ENCODE measurements around the gene BATF2. TPM values are rescaled to one million over a fixed set of nuclear protein-coding genes. Genes with fewer than 3 reads are reported as not detected.
A peak's percentile ranks its signal among the peaks of the same experiment; 100 is the strongest.

BATF2 gene
- 0.69 TPM for polyA plus RNA-seq (2013, experiment 1 of 4)
- 0.92 TPM for polyA plus RNA-seq (2013, experiment 2 of 4)
- polyA plus RNA-seq (2013, experiment 3 of 4), result 0.53 TPM
- polyA plus RNA-seq (2013, experiment 4 of 4), result 0.89 TPM

GRCh38 chr11:64996710-64997380, at the start of gene BATF2:
Gene BATF2 (minus strand): TSS chr11:64996971. CDS start chr11:64996914, 57 bp downstream.
- Histone ChIP-seq H3K27ac (ENCODE audit: insufficient read depth, low read depth, low read length, poor library complexity, severe bottlenecking) (no peak within 1 kb of the TSS), H3K4me3 (ENCODE audit: insufficient read depth, low read depth, low read length) (no peak within 1 kb of the TSS), H3K4me1 (ENCODE audit: control insufficient read depth, insufficient read depth, low read length) (no peaks in the 10 kb centered on the region), H3K9me3 (ENCODE audit: control insufficient read depth, low read length) (no peaks in the 10 kb centered on the region), H3K27me3 (ENCODE audit: control insufficient read depth, insufficient read depth, low read length, poor library complexity, severe bottlenecking) (no peaks in the 10 kb centered on the region), H3K36me3 (ENCODE audit: control insufficient read depth, insufficient read depth, low read length) (no peaks in the 10 kb centered on the region)
- WGBS, 2 experiments, result 31% methylated on average over 9 of the region's 9 CpGs

GRCh38 chr11:65045728-65046127, 49.0 kb upstream of the BATF2 start:
- H3K4me3 ChIP-seq (ENCODE audit: insufficient read depth, low read depth, low read length), result no peak overlapping the region
- WGBS, 2 experiments, result 93% methylated on average over 7 of the region's 7 CpGs

GRCh38 chr11:65045061-65045460, 48.3 kb upstream of the BATF2 start:
- no peaks in the 10 kb centered on the region for H3K27me3 ChIP-seq (ENCODE audit: control insufficient read depth, insufficient read depth, low read length, poor library complexity, severe bottlenecking)
- peaks cover 4% of the 10 kb centered on the region for H3K36me3 ChIP-seq (ENCODE audit: control insufficient read depth, insufficient read depth, low read length)
- H3K4me1 ChIP-seq (ENCODE audit: control insufficient read depth, insufficient read depth, low read length), result no peaks in the 10 kb centered on the region
- H3K4me3 ChIP-seq (ENCODE audit: insufficient read depth, low read depth, low read length), result no peak overlapping the region
- no peak overlapping the region for H3K27ac ChIP-seq (ENCODE audit: insufficient read depth, low read depth, low read length, poor library complexity, severe bottlenecking)
- H3K9me3 ChIP-seq (ENCODE audit: control insufficient read depth, low read length), result no peaks in the 10 kb centered on the region
- 93 to 94% methylated on average over 5 of the region's 5 CpGs for WGBS, 2 experiments

More at GRCh38 chr11:65045728-65046127, 49.0 kb upstream of the BATF2 start:
- no peaks in the 10 kb centered on the region for H3K4me1 ChIP-seq (ENCODE audit: control insufficient read depth, insufficient read depth, low read length)
- no peaks in the 10 kb centered on the region for H3K27me3 ChIP-seq (ENCODE audit: control insufficient read depth, insufficient read depth, low read length, poor library complexity, severe bottlenecking)
- H3K27ac ChIP-seq (ENCODE audit: insufficient read depth, low read depth, low read length, poor library complexity, severe bottlenecking), result no peak overlapping the region
- no peaks in the 10 kb centered on the region for H3K9me3 ChIP-seq (ENCODE audit: control insufficient read depth, low read length)
- H3K36me3 ChIP-seq (ENCODE audit: control insufficient read depth, insufficient read depth, low read length), result peaks cover 4% of the 10 kb centered on the region

GRCh38 chr11:65043881-65044501, 47.2 kb upstream of the BATF2 start:
- Histone ChIP-seq H3K27ac (ENCODE audit: insufficient read depth, low read depth, low read length, poor library complexity, severe bottlenecking) (no peak overlapping the region), H3K27me3 (ENCODE audit: control insufficient read depth, insufficient read depth, low read length, poor library complexity, severe bottlenecking) (no peaks in the 10 kb centered on the region), H3K9me3 (ENCODE audit: control insufficient read depth, low read length) (no peaks in the 10 kb centered on the region), H3K4me1 (ENCODE audit: control insufficient read depth, insufficient read depth, low read length) (no peaks in the 10 kb centered on the region), H3K4me3 (ENCODE audit: insufficient read depth, low read depth, low read length) (no peak overlapping the region), H3K36me3 (ENCODE audit: control insufficient read depth, insufficient read depth, low read length) (peaks cover 4% of the 10 kb centered on the region)
- 95 to 97% methylated on average over 23 of the region's 23 CpGs for WGBS, 2 experiments

- H3K36me3 ChIP-seq (ENCODE audit: control insufficient read depth, insufficient read depth, low read length), result peaks cover 4% of the 10 kb centered on the region
- no peaks in the 10 kb centered on the region for H3K9me3 ChIP-seq (ENCODE audit: control insufficient read depth, low read length)
- no peak overlapping the region for H3K4me3 ChIP-seq (ENCODE audit: insufficient read depth, low read depth, low read length)
- no peaks in the 10 kb centered on the region for H3K27me3 ChIP-seq (ENCODE audit: control insufficient read depth, insufficient read depth, low read length, poor library complexity, severe bottlenecking)
- no peaks in the 10 kb centered on the region for H3K4me1 ChIP-seq (ENCODE audit: control insufficient read depth, insufficient read depth, low read length)
- no peak overlapping the region for H3K27ac ChIP-seq (ENCODE audit: insufficient read depth, low read depth, low read length, poor library complexity, severe bottlenecking)
- 92 to 96% methylated on average over 6 of the region's 6 CpGs for WGBS, 2 experiments
Observed at GRCh38 chr11:65042891-65043290, 46.1 kb upstream of the BATF2 start.

GRCh38 chr11:65040847-65041622, 44.3 kb upstream of the BATF2 start, which contains the start of gene SAC3D1:
Gene SAC3D1 (plus strand): TSS chr11:65041210. CDS start chr11:65041293, 83 bp downstream.
- H3K27me3 ChIP-seq (ENCODE audit: control insufficient read depth, insufficient read depth, low read length, poor library complexity, severe bottlenecking), result no peaks in the 10 kb centered on the region
- no peaks in the 10 kb centered on the region for H3K9me3 ChIP-seq (ENCODE audit: control insufficient read depth, low read length)
- H3K4me3 ChIP-seq (ENCODE audit: insufficient read depth, low read depth, low read length), result peak within 1 kb of the TSS; percentile 85
- H3K4me1 ChIP-seq (ENCODE audit: control insufficient read depth, insufficient read depth, low read length), result no peaks in the 10 kb centered on the region
- H3K27ac ChIP-seq (ENCODE audit: insufficient read depth, low read depth, low read length, poor library complexity, severe bottlenecking), result peak within 1 kb of the TSS; percentile 88
- 0% methylated on average over 91 of the region's 91 CpGs for WGBS, 2 experiments
- H3K36me3 ChIP-seq (ENCODE audit: control insufficient read depth, insufficient read depth, low read length), result peaks cover 7% of the 10 kb centered on the region

- peak overlapping the region; percentile 88 for H3K27ac ChIP-seq (ENCODE audit: insufficient read depth, low read depth, low read length, poor library complexity, severe bottlenecking)
- H3K27me3 ChIP-seq (ENCODE audit: control insufficient read depth, insufficient read depth, low read length, poor library complexity, severe bottlenecking), result no peaks in the 10 kb centered on the region
- no peaks in the 10 kb centered on the region for H3K9me3 ChIP-seq (ENCODE audit: control insufficient read depth, low read length)
- peaks cover 6% of the 10 kb centered on the region for H3K36me3 ChIP-seq (ENCODE audit: control insufficient read depth, insufficient read depth, low read length)
- peak overlapping the region; percentile 85 for H3K4me3 ChIP-seq (ENCODE audit: insufficient read depth, low read depth, low read length)
- H3K4me1 ChIP-seq (ENCODE audit: control insufficient read depth, insufficient read depth, low read length), result no peaks in the 10 kb centered on the region
- WGBS, 2 experiments, result 28 to 29% methylated on average over 7 of the region's 7 CpGs
Observed at GRCh38 chr11:65040520-65040846, 43.7 kb upstream of the BATF2 start.

GRCh38 chr11:65036931-65037330, 40.2 kb upstream of the BATF2 start:
- no peaks in the 10 kb centered on the region for H3K27me3 ChIP-seq (ENCODE audit: control insufficient read depth, insufficient read depth, low read length, poor library complexity, severe bottlenecking)
- no peak overlapping the region for H3K27ac ChIP-seq (ENCODE audit: insufficient read depth, low read depth, low read length, poor library complexity, severe bottlenecking)
- peaks cover 3% of the 10 kb centered on the region for H3K36me3 ChIP-seq (ENCODE audit: control insufficient read depth, insufficient read depth, low read length)
- 94 to 97% methylated on average over 6 of the region's 6 CpGs for WGBS, 2 experiments
- H3K9me3 ChIP-seq (ENCODE audit: control insufficient read depth, low read length), result no peaks in the 10 kb centered on the region
- no peak overlapping the region for H3K4me3 ChIP-seq (ENCODE audit: insufficient read depth, low read depth, low read length)
- H3K4me1 ChIP-seq (ENCODE audit: control insufficient read depth, insufficient read depth, low read length), result no peaks in the 10 kb centered on the region

GRCh38 chr11:65035579-65035978, 38.8 kb upstream of the BATF2 start:
- H3K4me3 ChIP-seq (ENCODE audit: insufficient read depth, low read depth, low read length), result no peak overlapping the region
- no peak overlapping the region for H3K27ac ChIP-seq (ENCODE audit: insufficient read depth, low read depth, low read length, poor library complexity, severe bottlenecking)
- H3K9me3 ChIP-seq (ENCODE audit: control insufficient read depth, low read length), result no peaks in the 10 kb centered on the region
- 93 to 94% methylated on average over 11 of the region's 11 CpGs for WGBS, 2 experiments
- H3K36me3 ChIP-seq (ENCODE audit: control insufficient read depth, insufficient read depth, low read length), result peaks cover 3% of the 10 kb centered on the region
- no peaks in the 10 kb centered on the region for H3K4me1 ChIP-seq (ENCODE audit: control insufficient read depth, insufficient read depth, low read length)
- no peaks in the 10 kb centered on the region for H3K27me3 ChIP-seq (ENCODE audit: control insufficient read depth, insufficient read depth, low read length, poor library complexity, severe bottlenecking)

GRCh38 chr11:65034423-65034822, 37.7 kb upstream of the BATF2 start:
- Histone ChIP-seq H3K9me3 (ENCODE audit: control insufficient read depth, low read length) (no peaks in the 10 kb centered on the region), H3K36me3 (ENCODE audit: control insufficient read depth, insufficient read depth, low read length) (peaks cover 3% of the 10 kb centered on the region), H3K27ac (ENCODE audit: insufficient read depth, low read depth, low read length, poor library complexity, severe bottlenecking) (no peak overlapping the region), H3K4me1 (ENCODE audit: control insufficient read depth, insufficient read depth, low read length) (no peaks in the 10 kb centered on the region), H3K27me3 (ENCODE audit: control insufficient read depth, insufficient read depth, low read length, poor library complexity, severe bottlenecking) (no peaks in the 10 kb centered on the region), H3K4me3 (ENCODE audit: insufficient read depth, low read depth, low read length) (no peak overlapping the region)
- 92 to 93% methylated on average over 2 of the region's 2 CpGs for WGBS, 2 experiments

Data from ectodermal cell (in vitro differentiated cells).